Loucy (cell line): Measurements from ENCODE around the gene TPK1.

Experiments used
- EZH2phosphoT487 ChIP-seq: fragments of 200-600 bp; IDR thresholded peaks from 2 replicates; pipeline ENCODE4 v1.6.1; 2018; ENCODE audit warnings: antibody characterized with exemption, mild to moderate bottlenecking, moderate library complexity, borderline replicate concordance
- TF ChIP-seq, protein P1 (sequence below): fragments of 200-600 bp; sonication (generic); conservative IDR thresholded peaks from 2 replicates; pipeline ENCODE4 v1.5.1; 2014; ENCODE audit warnings: mild to moderate bottlenecking, antibody characterized with exemption, low read length

DNA sequence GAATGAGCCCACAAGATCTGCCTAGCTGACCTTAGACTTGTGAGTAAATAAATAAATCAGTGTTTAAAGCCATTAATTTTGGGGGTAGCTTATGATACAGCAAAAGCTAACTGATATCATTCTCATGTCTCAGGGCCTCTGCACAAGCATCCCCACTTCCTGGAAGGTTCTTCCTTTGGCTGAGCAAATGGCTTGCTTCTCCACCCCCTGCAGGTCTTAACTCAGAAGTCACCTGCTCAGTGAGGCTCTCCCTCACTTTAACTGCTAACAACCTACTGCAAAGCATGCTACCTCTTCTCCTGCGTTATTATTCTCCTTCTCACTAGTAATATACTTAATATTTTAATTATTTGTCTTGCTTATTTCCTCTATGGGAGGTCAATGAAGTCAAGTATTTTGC is 167.3 kb downstream of the TPK1 start:
- TF ChIP-seq, protein P1, sequence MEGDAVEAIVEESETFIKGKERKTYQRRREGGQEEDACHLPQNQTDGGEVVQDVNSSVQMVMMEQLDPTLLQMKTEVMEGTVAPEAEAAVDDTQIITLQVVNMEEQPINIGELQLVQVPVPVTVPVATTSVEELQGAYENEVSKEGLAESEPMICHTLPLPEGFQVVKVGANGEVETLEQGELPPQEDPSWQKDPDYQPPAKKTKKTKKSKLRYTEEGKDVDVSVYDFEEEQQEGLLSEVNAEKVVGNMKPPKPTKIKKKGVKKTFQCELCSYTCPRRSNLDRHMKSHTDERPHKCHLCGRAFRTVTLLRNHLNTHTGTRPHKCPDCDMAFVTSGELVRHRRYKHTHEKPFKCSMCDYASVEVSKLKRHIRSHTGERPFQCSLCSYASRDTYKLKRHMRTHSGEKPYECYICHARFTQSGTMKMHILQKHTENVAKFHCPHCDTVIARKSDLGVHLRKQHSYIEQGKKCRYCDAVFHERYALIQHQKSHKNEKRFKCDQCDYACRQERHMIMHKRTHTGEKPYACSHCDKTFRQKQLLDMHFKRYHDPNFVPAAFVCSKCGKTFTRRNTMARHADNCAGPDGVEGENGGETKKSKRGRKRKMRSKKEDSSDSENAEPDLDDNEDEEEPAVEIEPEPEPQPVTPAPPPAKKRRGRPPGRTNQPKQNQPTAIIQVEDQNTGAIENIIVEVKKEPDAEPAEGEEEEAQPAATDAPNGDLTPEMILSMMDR: no peak
- TF ChIP-seq EZH2phosphoT487: no peak
